Keratinocyte (primary cell): ENCODE data around the gene GALNT13. TPM values are rescaled to one million over a fixed set of nuclear protein-coding genes. Genes with fewer than 3 reads are reported as not detected.

Source experiments
- DNase-seq: peaks from one replicate; pipeline ENCODE4 v3.0.0-alpha.2; 2011; ENCODE audit warnings: low read depth, missing footprints, low spot score
- FAIRE-seq: peaks from 2 replicates; lab custom pipeline; 2011; peaks lifted over from hg19 to GRCh38; lab: Jason Lieb, UNC
- H2AFZ ChIP-seq: 2 replicates; pipeline ENCODE4 v1.6.0; 2012; ENCODE audit warnings: low read length, control low read depth, inconsistent platforms; ENCODE audit not compliant: control insufficient read depth
- H3K27ac ChIP-seq: 2 replicates; pipeline ENCODE4 v1.5.1; 2011; ENCODE audit warnings: low read length; ENCODE audit not compliant: control insufficient read depth, insufficient read depth
- H3K27me3 ChIP-seq: 3 replicates; pipeline ENCODE4 v1.6.0; 2011; ENCODE audit warnings: low read length; ENCODE audit not compliant: control insufficient read depth, insufficient read depth; ENCODE audit errors: extremely low read depth
- H3K36me3 ChIP-seq, 2 experiments: 2 replicates in 1 of 2; 3 replicates in 1 of 2; pipeline ENCODE4 v1.5.1; 2011; ENCODE audit warnings: low read length in 2 of 2, mild to moderate bottlenecking in 1 of 2; ENCODE audit not compliant: control insufficient read depth in 2 of 2, insufficient read depth in 2 of 2; ENCODE audit errors: extremely low read depth in 1 of 2
- H3K4me1 ChIP-seq: 3 replicates; pipeline ENCODE4 v1.5.1; 2011; ENCODE audit warnings: low read length; ENCODE audit not compliant: control insufficient read depth, insufficient read depth; ENCODE audit errors: extremely low read depth
- H3K4me2 ChIP-seq: 3 replicates; pipeline ENCODE4 v1.6.0; 2011; ENCODE audit warnings: low read depth, low read length; ENCODE audit not compliant: control insufficient read depth, insufficient read depth; ENCODE audit errors: extremely low read depth
- H3K4me3 ChIP-seq, 3 experiments: fragments of 200-600 bp in 1 of 3; sonication (generic) in 1 of 3; 2 replicates in 2 of 3; 3 replicates in 1 of 3; pipeline ENCODE4 v1.5.1; 2011 to 2016; ENCODE audit warnings: low read length in 3 of 3, mild to moderate bottlenecking in 3 of 3, control low read depth in 2 of 3, inconsistent platforms in 1 of 3, low read depth in 1 of 3, mixed read lengths in 1 of 3, mixed run types in 1 of 3, moderate library complexity in 1 of 3; ENCODE audit not compliant: control insufficient read depth in 2 of 3, insufficient read depth in 2 of 3; ENCODE audit errors: extremely low read depth in 1 of 3
- H3K79me2 ChIP-seq: 2 replicates; pipeline ENCODE4 v1.6.0; 2012; ENCODE audit warnings: low read length; ENCODE audit not compliant: control insufficient read depth, insufficient read depth
- H3K9ac ChIP-seq: 3 replicates; pipeline ENCODE4 v1.6.0; 2011; ENCODE audit warnings: low read length; ENCODE audit not compliant: control insufficient read depth, insufficient read depth; ENCODE audit errors: extremely low read depth
- H3K9me1 ChIP-seq: 3 replicates; pipeline ENCODE4 v1.6.0; 2011; ENCODE audit warnings: low read length; ENCODE audit not compliant: control insufficient read depth, insufficient read depth; ENCODE audit errors: extremely low read depth
- H3K9me3 ChIP-seq: 2 replicates; pipeline ENCODE4 v1.5.1; 2012; ENCODE audit warnings: low read depth, low read length; ENCODE audit not compliant: control insufficient read depth
- H4K20me1 ChIP-seq: 3 replicates; pipeline ENCODE4 v1.6.0; 2011; ENCODE audit warnings: low read length; ENCODE audit not compliant: control insufficient read depth, insufficient read depth; ENCODE audit errors: extremely low read depth
- EZH2 ChIP-seq: IDR thresholded peaks from one replicate; pipeline ENCODE4 v1.6.1; 2012; ENCODE audit warnings: inconsistent platforms, mild to moderate bottlenecking, low read length, moderate library complexity
- dilution Hi-C: fragments of 300-500 bp; cut with MboI; formaldehyde crosslinking; loops from one replicate; pipeline ENCODE4 v1.7.0; 2020; ENCODE audit warnings: low sequenced_read_pairs; ENCODE audit not compliant: extremely low pct_ligation_motif_present
- polyA plus RNA-seq, 5 experiments: library from polyadenylated mRNA; depleted of rRNA in 3 of 5; stranded (reverse) in 3 of 5; stranded (forward) in 1 of 5; unstranded in 1 of 5; fragments of >200 nt; gene quantifications; 1 replicate in 1 of 5; 2 replicates in 3 of 5; 3 replicates in 1 of 5; pipeline versions ENCODE4 v1.2.1 to v1.2.3, GENCODE V29; 2011 to 2012; ENCODE audit warnings: missing spikeins in 2 of 5, low read depth in 1 of 5, low replicate concordance in 1 of 5
- TF ChIP-seq, protein P1 (sequence below), 3 experiments: IDR thresholded peaks in 1 of 3; conservative IDR thresholded peaks in 1 of 3; optimal IDR thresholded peaks in 1 of 3; 2 replicates in 2 of 3; 3 replicates in 1 of 3; pipeline versions ENCODE3 to v1.5.1; 2011; ENCODE audit warnings: low read length in 3 of 3, mild to moderate bottlenecking in 3 of 3, moderate library complexity in 2 of 3, control low read depth in 1 of 3, inconsistent platforms in 1 of 3; ENCODE audit not compliant: insufficient read depth in 2 of 3; ENCODE audit errors: extremely low read depth in 1 of 3

Gene GALNT13
- polyA plus RNA-seq, 1 donor (not counting 4 experiments of a cell fraction or from before 2014, with no cell fraction given) = not detected

DNA sequence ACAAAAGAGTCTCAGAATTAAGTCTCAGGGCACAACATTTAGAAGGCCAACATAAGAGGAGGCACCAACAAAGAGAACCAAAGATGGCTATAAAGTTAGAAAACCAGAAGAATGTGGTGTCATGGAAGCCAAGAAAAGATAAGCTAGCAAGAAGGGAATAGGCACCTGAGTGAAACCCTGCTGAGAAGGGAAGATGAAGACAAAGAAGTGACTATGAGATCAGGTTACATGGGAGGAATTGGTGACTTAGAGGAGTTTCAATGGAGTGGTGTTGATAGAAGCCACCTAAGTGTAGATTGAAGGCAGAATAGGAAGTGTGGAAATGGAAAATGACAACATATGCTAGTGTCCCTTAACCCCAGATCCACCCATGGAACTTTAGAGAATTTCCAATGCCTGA lies 499.2 kb downstream of the GALNT13 start:
- Histone ChIP-seq H3K9me1 (no peaks in the 10 kb centered on the region), H3K36me3 (no peaks in the 10 kb centered on the region), H3K9ac (no peak overlapping the region), H3K79me2 (no peaks in the 10 kb centered on the region), H2AFZ (no peak overlapping the region), H3K4me2 (no peak overlapping the region), H3K4me1 (no peaks in the 10 kb centered on the region), H3K27me3 (no peaks in the 10 kb centered on the region), H3K27ac (no peak overlapping the region), H4K20me1 (no peaks in the 10 kb centered on the region), H3K9me3 (no peaks in the 10 kb centered on the region), H3K4me3 (no peak overlapping the region)
- dilution Hi-C loops = no loop called here
- FAIRE-seq (no peak), DNase-seq (no peak)
- TF ChIP-seq EZH2 = no peak
- TF ChIP-seq, protein P1, sequence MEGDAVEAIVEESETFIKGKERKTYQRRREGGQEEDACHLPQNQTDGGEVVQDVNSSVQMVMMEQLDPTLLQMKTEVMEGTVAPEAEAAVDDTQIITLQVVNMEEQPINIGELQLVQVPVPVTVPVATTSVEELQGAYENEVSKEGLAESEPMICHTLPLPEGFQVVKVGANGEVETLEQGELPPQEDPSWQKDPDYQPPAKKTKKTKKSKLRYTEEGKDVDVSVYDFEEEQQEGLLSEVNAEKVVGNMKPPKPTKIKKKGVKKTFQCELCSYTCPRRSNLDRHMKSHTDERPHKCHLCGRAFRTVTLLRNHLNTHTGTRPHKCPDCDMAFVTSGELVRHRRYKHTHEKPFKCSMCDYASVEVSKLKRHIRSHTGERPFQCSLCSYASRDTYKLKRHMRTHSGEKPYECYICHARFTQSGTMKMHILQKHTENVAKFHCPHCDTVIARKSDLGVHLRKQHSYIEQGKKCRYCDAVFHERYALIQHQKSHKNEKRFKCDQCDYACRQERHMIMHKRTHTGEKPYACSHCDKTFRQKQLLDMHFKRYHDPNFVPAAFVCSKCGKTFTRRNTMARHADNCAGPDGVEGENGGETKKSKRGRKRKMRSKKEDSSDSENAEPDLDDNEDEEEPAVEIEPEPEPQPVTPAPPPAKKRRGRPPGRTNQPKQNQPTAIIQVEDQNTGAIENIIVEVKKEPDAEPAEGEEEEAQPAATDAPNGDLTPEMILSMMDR (optimal IDR thresholded peaks at IDR 0.05 in 1 of 3, IDR thresholded peaks at IDR 0.05 in 1 of 3, conservative IDR thresholded peaks at IDR 0.05 in 1 of 3; ENCODE audit: extremely low read depth in 1 of 3, insufficient read depth in 2 of 3, low read length in 3 of 3) = no peak

DNA sequence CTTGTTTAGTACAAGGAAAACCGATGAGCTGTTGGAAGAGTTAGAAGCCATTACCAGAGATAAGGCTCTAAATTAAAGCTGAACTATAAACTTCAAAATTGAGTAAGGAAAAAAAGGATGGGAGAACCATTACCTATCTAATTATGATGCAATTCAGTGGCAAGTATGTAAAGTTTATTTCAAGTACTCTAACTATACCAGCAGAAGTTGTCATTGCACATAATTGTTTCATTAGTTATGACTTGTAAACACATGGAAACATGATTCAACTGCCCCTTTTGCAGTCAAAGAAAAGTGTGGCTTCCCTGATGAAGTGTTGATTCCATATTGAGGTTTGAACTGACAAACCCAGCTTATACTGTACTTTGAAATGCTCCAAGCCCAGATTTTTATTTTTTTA lies 502.7 kb downstream of the GALNT13 start:
- no peaks in the 10 kb centered on the region for H3K79me2 ChIP-seq
- no peaks in the 10 kb centered on the region for H3K9me3 ChIP-seq
- H3K4me3 ChIP-seq = no peak overlapping the region
- H3K9me1 ChIP-seq = no peaks in the 10 kb centered on the region
- H3K4me2 ChIP-seq = no peak overlapping the region
- FAIRE-seq (no peak), DNase-seq (no peak)
- H3K27ac ChIP-seq = no peak overlapping the region
- H3K4me1 ChIP-seq = no peaks in the 10 kb centered on the region
- no peaks in the 10 kb centered on the region for H3K36me3 ChIP-seq
- no peak overlapping the region for H3K9ac ChIP-seq
- H4K20me1 ChIP-seq = no peaks in the 10 kb centered on the region
- no peak overlapping the region for H2AFZ ChIP-seq
- dilution Hi-C loops = no loop called here
- TF ChIP-seq, protein P1 (optimal IDR thresholded peaks at IDR 0.05 in 1 of 3, IDR thresholded peaks at IDR 0.05 in 1 of 3, conservative IDR thresholded peaks at IDR 0.05 in 1 of 3; ENCODE audit: extremely low read depth in 1 of 3, insufficient read depth in 2 of 3, low read length in 3 of 3) = no peak
- no peak for TF ChIP-seq EZH2
- H3K27me3 ChIP-seq = no peaks in the 10 kb centered on the region
